Endothelial cell (in vitro differentiated cells): ENCODE measurements around the gene CDK14. TPM values are rescaled to one million over a fixed set of nuclear protein-coding genes. Genes with fewer than 3 reads are reported as not detected.

ENCODE experiments used
- DNase-seq: peaks from one replicate; pipeline ENCODE4 v3.0.0; 2021; ENCODE audit warnings: low spot score
- H3K27ac Mint-ChIP-seq: one replicate; pipeline ENCODE4 v1.8.0; 2021; ENCODE audit warnings: mixed read lengths, inconsistent platforms; ENCODE audit not compliant: unreplicated experiment
- H3K27me3 Mint-ChIP-seq: one replicate; pipeline ENCODE4 v1.8.0; 2021; ENCODE audit warnings: mild to moderate bottlenecking, moderate library complexity, mixed read lengths, inconsistent platforms; ENCODE audit not compliant: unreplicated experiment
- H3K36me3 Mint-ChIP-seq: one replicate; pipeline ENCODE4 v1.8.0; 2021; ENCODE audit warnings: mild to moderate bottlenecking, low read depth, mixed read lengths, inconsistent platforms; ENCODE audit not compliant: unreplicated experiment
- H3K4me1 Mint-ChIP-seq: one replicate; pipeline ENCODE4 v1.8.0; 2021; ENCODE audit warnings: mild to moderate bottlenecking, mixed read lengths, inconsistent platforms; ENCODE audit not compliant: unreplicated experiment
- H3K4me3 Mint-ChIP-seq: one replicate; pipeline ENCODE4 v1.8.0; 2021; ENCODE audit warnings: mild to moderate bottlenecking, mixed read lengths, inconsistent platforms; ENCODE audit not compliant: unreplicated experiment
- H3K9me3 Mint-ChIP-seq: one replicate; pipeline ENCODE4 v1.8.0; 2021; ENCODE audit warnings: mixed read lengths, inconsistent platforms; ENCODE audit not compliant: unreplicated experiment
- total RNA-seq: library from RNA; stranded (reverse); fragmentation: NEBNext Ultra II Directional; extraction: Animal tissue kit (Norgen Biotek cat#: 25700); gene quantifications from one replicate; pipeline ENCODE4 v1.2.1, GENCODE V29; 2021; ENCODE audit not compliant: unreplicated experiment
- TF ChIP-seq, protein P1 (sequence below): fragments of 200-600 bp; sonication (generic); IDR thresholded peaks from one replicate; pipeline ENCODE4 v1.5.0; 2021; ENCODE audit warnings: antibody characterized with exemption; ENCODE audit not compliant: unreplicated experiment

CDK14 gene
- total RNA-seq, 1 donor from 2014 or later: 30.2 TPM

- no peaks in the 10 kb centered on the region for H3K36me3 Mint-ChIP-seq
- no peak for DNase-seq
- TF ChIP-seq, protein P1, sequence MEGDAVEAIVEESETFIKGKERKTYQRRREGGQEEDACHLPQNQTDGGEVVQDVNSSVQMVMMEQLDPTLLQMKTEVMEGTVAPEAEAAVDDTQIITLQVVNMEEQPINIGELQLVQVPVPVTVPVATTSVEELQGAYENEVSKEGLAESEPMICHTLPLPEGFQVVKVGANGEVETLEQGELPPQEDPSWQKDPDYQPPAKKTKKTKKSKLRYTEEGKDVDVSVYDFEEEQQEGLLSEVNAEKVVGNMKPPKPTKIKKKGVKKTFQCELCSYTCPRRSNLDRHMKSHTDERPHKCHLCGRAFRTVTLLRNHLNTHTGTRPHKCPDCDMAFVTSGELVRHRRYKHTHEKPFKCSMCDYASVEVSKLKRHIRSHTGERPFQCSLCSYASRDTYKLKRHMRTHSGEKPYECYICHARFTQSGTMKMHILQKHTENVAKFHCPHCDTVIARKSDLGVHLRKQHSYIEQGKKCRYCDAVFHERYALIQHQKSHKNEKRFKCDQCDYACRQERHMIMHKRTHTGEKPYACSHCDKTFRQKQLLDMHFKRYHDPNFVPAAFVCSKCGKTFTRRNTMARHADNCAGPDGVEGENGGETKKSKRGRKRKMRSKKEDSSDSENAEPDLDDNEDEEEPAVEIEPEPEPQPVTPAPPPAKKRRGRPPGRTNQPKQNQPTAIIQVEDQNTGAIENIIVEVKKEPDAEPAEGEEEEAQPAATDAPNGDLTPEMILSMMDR: no peak
- no peaks in the 10 kb centered on the region for H3K9me3 Mint-ChIP-seq
- H3K27ac Mint-ChIP-seq: no peak overlapping the region
- H3K4me3 Mint-ChIP-seq: no peak overlapping the region
- peaks cover 22% of the 10 kb centered on the region for H3K4me1 Mint-ChIP-seq
- H3K27me3 Mint-ChIP-seq: peaks cover 3% of the 10 kb centered on the region
These were observed 121.4 kb downstream of the CDK14 start for GRCh38 chr7:90717296-90718060.

DNA sequence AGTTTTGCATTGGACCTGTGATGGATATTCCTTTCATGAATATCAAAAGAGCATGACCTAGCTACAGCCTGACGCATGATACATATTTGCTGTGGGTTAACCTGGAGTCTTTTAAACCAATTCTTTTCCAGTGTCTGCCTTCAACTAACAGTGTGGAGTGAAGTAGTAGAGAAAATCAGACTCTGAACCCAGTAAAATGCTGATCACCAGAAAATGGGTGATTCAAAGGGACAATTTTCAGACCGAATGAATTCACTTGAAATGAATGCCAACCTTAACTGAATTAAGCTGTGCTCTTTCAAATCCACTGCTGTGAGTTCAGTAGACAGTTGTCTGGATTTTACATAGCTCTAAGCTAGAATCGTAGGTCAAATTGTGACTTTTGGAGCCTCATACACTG, 123.0 kb downstream of the CDK14 start:
- Mint-ChIP-seq H3K27ac (no peak overlapping the region), H3K4me1 (peaks cover 12% of the 10 kb centered on the region), H3K4me3 (no peak overlapping the region), H3K36me3 (no peaks in the 10 kb centered on the region), H3K9me3 (no peaks in the 10 kb centered on the region), H3K27me3 (peaks cover 5% of the 10 kb centered on the region)
- TF ChIP-seq, protein P1: no peak
- DNase-seq: no peak

- Mint-ChIP-seq H3K4me3 (no peak overlapping the region), H3K27ac (peak overlapping the region; percentile 7), H3K36me3 (no peaks in the 10 kb centered on the region), H3K4me1 (peaks cover 10% of the 10 kb centered on the region), H3K9me3 (no peaks in the 10 kb centered on the region), H3K27me3 (peaks cover 5% of the 10 kb centered on the region)
- DNase-seq: no peak
- TF ChIP-seq, protein P1: no peak
These were observed 125.1 kb downstream of the CDK14 start for GRCh38 chr7:90720984-90721760.

DNA sequence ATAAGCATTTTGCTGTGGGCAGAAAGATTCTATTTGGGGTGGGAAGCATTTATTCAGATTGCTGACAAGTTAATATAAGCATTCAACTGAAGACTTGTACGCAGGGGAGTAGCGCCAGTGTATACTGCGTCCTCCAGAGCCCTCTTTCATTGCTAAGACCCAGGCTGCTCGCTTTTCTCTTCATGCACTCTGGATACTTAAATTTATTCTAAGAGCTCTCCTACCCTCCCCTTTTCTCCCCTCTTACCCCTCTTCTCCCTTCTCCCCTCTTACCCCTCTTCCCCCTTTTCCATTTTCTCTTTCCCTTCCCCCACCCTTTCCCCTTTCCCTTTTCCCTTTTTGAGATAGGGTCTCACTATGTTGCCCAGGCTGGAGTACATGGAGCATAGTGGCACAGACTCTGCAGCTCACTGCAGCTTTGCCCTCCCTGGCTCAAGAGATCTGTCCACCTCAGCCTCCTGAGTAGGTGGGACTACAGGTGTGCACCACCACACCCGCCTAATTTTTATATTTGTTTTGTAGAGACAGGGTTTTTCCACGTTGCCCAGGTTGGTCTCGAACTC, 125.8 kb downstream of the CDK14 start:
- Mint-ChIP-seq H3K4me1 (peaks cover 17% of the 10 kb centered on the region), H3K36me3 (no peaks in the 10 kb centered on the region), H3K27me3 (peaks cover 5% of the 10 kb centered on the region), H3K27ac (peak overlapping the region; percentile 7), H3K4me3 (no peak overlapping the region), H3K9me3 (no peaks in the 10 kb centered on the region)
- TF ChIP-seq, protein P1: no peak
- DNase-seq: no peak
